ENCODE results near the gene RARS1.

GRCh38 chr5:168494057-168494555, 7.8 kb downstream of the RARS1 start:
- TF ChIP-seq EZH2 (IDR thresholded peaks at IDR 0.05; ENCODE audit: low read depth, unreplicated experiment) (no peak), CTCF (conservative IDR thresholded peaks at IDR 0.05; ENCODE audit: low read depth in 2 of 2) (no peak), STAT1 (IDR thresholded peaks at IDR 0.05; ENCODE audit: unreplicated experiment) (no peak), EZH2phosphoT487 (IDR thresholded peaks at IDR 0.05; ENCODE audit: unreplicated experiment) (no peak), REST (IDR thresholded peaks at IDR 0.05; ENCODE audit: unreplicated experiment) (no peak), CREB1 (CRISPR knock-in tag; IDR thresholded peaks at IDR 0.05; ENCODE audit: low read depth) (no peak), JUNB (IDR thresholded peaks at IDR 0.05; ENCODE audit: unreplicated experiment) (no peak), POLR2AphosphoS5 (IDR thresholded peaks at IDR 0.05; ENCODE audit: low read depth) (no peak), NANOG (IDR thresholded peaks at IDR 0.05; ENCODE audit: borderline replicate concordance) (no peak), ETS1 (IDR thresholded peaks at IDR 0.05) (no peak), ZNF114 (CRISPR knock-in tag; IDR thresholded peaks at IDR 0.05) (no peak), ZNF462 (CRISPR knock-in tag; IDR thresholded peaks at IDR 0.05) (no peak), ZNF331 (CRISPR knock-in tag; IDR thresholded peaks at IDR 0.05; ENCODE audit: low read depth) (no peak)
